Peyer's patch (tissue), 4 donors: ENCODE data around the gene SLC5A11.

Source experiments
- CTCF ChIP-seq, 6 experiments: fragments of 450-650 bp in 4 of 6; fragments of 200-600 bp in 2 of 6; sonication (generic) in 1 of 6; IDR thresholded peaks; one replicate each; pipeline ENCODE4 v1.5.1; 2017 to 2019; ENCODE audit warnings: antibody characterized with exemption in 6 of 6, mild to moderate bottlenecking in 3 of 6, moderate library complexity in 1 of 6
- POLR2A ChIP-seq, 2 donors: fragments of 450-650 bp; IDR thresholded peaks; one replicate each; pipeline ENCODE4 v1.5.1; 2017; ENCODE audit warnings: antibody characterized with exemption in 2 of 2, mild to moderate bottlenecking in 2 of 2, moderate library complexity in 2 of 2

DNA sequence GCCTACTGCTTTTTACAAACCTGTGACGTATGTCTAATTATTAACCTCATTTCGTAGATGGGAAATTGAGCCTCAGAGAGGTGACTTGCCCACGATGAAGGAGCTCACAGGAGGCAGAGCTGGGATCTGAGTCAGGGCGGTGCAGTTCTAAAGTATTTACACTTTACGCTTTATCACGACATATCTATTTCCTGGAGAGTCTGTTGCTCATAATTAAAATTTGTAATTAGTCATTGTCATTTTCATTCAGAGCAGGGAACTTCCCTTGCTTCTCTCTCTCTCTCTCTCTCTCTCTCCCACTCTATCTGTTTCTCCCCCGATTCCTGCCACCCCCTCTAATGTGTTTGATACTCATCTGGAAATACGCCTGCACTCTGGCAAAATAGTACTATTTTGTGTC is 5.9 kb downstream of the SLC5A11 start:
- TF ChIP-seq CTCF (IDR thresholded peaks at IDR 0.05) = no peak
- TF ChIP-seq POLR2A (IDR thresholded peaks at IDR 0.05) = no peak
